AG04449 (cell line): Measurements from ENCODE around the gene CDH12.
"Not testable (repeated sequence)": the region's sequence is repeated elsewhere in the genome, so short reads cannot be mapped to it uniquely, and the experiment has no call there.

Source experiments
- CTCF ChIA-PET: fragments of 350-600 bp; formaldehyde crosslinking; extraction: SDS; loops from one replicate; lab custom pipeline; 2021; ENCODE audit warnings: antibody characterized with exemption; lab: Yijun Ruan, JAX
- POLR2A ChIA-PET: fragments of 400-600, 350-600 bp; formaldehyde crosslinking; extraction: SDS; loops from one replicate; lab custom pipeline; 2020; ENCODE audit warnings: antibody characterized with exemption, inconsistent platforms; lab: Yijun Ruan, JAX
- DNase-seq: peaks from one replicate; pipeline ENCODE4 v3.0.0-alpha.2; 2010; ENCODE audit warnings: low read depth, low spot score
- H3K4me3 ChIP-seq: 2 replicates; pipeline ENCODE4 v1.5.1; 2011; ENCODE audit warnings: low read depth, mild to moderate bottlenecking, control low read depth, low read length
- TF ChIP-seq, protein P1 (sequence below): IDR thresholded peaks from one replicate; pipeline ENCODE4 v1.5.1; 2011; ENCODE audit warnings: mild to moderate bottlenecking, moderate library complexity, low read length, control low read depth, inconsistent platforms; ENCODE audit not compliant: insufficient read depth; ENCODE audit errors: missing control alignments

CDH12 gene

DNA sequence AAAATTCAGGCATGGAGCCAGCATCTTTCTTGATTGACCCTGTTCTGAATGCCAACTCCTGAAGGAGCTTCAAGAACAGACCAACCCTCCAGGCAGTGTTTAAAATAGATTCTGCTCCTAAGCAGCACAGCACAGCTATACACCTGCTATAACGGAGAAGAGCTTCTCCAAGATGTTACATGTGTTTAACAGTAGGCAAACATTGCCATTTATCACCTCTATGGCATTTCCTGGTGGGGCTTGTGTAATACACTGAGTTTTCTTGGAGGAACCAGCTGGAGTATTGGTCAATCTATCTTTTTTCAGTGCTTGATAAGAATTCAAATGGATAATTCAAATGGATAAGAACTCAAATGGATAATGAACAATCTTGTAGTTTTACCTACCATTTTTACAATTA, 615.1 kb downstream of the CDH12 start:
- POLR2A ChIA-PET = no interaction called here
- CTCF ChIA-PET = no interaction called here
- no peak for DNase-seq

DNA sequence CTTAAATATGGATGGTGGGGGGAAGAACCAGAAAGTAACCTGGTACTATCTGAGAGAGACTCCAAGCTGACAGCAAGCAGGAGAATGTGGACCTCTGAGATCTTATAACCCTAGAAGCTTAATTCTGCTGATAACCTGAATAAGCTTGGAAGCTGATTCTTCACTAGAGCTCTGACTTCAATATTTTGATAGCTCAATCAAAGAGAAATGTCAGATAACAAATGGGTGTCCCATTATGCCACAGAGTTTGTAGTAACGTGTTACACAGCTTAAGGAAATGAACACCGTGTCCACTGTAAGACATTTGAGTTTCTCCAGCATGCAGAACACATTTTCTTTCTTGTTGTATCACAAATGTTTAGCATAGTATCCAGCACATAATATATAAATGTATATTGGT, 626.7 kb downstream of the CDH12 start:
- no peak overlapping the region for H3K4me3 ChIP-seq
- DNase-seq = no peak
- ChIA-PET CTCF (no interaction called here), POLR2A (no interaction called here)
- TF ChIP-seq, protein P1, sequence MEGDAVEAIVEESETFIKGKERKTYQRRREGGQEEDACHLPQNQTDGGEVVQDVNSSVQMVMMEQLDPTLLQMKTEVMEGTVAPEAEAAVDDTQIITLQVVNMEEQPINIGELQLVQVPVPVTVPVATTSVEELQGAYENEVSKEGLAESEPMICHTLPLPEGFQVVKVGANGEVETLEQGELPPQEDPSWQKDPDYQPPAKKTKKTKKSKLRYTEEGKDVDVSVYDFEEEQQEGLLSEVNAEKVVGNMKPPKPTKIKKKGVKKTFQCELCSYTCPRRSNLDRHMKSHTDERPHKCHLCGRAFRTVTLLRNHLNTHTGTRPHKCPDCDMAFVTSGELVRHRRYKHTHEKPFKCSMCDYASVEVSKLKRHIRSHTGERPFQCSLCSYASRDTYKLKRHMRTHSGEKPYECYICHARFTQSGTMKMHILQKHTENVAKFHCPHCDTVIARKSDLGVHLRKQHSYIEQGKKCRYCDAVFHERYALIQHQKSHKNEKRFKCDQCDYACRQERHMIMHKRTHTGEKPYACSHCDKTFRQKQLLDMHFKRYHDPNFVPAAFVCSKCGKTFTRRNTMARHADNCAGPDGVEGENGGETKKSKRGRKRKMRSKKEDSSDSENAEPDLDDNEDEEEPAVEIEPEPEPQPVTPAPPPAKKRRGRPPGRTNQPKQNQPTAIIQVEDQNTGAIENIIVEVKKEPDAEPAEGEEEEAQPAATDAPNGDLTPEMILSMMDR = no peak

More for the DNA sequence above, 615.1 kb downstream of the CDH12 start:
- H3K4me3 ChIP-seq = no peak overlapping the region
- TF ChIP-seq, protein P1 = no peak

DNA sequence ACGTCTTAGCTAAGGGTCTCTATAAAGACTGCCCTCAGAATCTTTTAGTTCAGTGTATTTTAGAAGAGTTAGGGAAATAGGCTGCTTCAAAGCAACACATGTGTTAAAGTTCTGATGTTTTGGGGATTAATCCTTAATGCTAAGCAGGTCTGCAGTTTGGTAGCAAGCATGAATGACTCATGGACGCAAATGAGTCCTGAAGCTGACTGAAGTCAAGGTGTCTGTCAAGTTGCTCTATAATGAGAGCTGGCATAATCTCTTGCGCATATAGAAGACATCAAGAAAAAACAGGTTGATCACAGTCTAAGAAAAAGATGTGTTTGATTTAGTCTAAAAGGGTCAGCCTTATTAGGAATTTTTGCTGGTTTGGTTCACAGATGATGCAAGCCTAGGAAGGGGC, 630.1 kb downstream of the CDH12 start:
- POLR2A ChIA-PET = no interaction called here
- CTCF ChIA-PET = no interaction called here
- TF ChIP-seq, protein P1 = no peak
- H3K4me3 ChIP-seq = no peak overlapping the region
- DNase-seq = no peak

DNA sequence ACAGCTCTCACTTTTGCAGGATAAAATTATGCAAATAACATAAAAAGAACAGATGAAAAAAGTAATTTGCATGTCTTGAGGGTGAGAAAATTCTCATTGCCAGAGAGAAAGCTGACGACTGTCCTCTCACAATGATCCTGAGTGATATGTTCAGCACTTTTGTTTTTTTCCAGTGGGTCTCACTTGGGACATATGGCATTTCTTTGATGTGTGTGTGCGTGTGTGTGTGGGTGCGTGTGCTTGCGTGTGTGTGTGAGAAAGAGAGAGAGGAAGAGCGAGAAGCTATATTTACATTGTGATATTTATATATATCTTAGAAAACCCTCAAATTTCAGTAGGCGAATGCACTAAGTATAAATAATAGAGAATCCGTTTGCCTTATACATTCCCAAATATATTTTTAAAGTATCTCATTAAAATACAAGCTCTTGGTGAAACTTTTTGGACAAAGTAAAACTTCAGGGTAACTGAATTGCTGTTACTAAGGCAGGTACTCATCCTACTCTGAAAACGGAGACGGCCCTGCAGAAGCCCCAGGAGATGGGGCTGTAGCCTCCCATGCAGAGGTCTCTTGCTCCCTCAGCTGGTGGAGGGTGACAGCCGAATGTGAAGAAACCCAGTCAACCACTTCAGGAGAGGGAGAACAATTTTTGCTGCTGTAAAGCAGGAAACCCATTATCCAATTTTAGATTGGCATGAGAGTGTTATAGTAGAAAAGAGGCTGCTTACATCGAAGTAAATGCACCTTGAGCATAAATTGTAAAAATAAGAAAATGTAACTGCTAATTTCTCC, 639.2 kb downstream of the CDH12 start:
- H3K4me3 ChIP-seq, CTCF ChIA-PET, POLR2A ChIA-PET, DNase-seq: not testable (repeated sequence)

DNA sequence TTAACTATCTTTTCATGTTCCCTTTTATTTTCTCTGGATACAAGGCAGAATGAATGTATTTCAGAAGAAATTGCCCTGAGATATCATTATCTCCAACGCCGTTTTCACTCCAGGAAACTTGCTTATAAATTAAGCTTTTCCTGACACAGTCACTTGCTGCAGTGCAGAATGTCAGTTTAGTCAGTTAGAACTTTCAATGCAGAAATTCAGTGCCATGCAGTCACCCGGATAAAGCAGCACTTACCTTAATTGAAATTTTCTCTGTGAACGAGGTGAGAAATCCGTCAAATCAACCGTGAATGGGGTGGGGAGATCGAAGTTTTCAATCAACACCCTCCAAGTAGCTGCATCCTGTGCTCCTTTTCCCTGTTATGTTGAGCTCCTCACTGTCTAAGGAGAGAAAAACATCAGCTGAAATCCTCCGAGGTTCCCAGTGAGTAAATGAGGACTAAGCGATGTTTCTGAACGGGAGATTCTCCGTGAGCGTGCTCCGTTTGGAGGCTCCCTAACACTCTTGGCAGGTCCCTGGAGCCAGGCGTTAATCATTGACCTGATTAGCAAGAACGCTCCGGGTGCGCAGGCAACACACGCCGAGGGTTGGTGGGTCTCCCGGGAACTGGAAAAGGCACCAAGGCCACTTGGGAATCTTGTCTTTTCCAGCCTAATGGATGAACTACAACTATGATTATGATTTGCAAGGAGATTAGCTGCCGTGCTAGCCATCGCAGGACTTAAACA, 640.7 kb downstream of the CDH12 start:
- POLR2A ChIA-PET, H3K4me3 ChIP-seq, DNase-seq, CTCF ChIA-PET: not testable (repeated sequence)

DNA sequence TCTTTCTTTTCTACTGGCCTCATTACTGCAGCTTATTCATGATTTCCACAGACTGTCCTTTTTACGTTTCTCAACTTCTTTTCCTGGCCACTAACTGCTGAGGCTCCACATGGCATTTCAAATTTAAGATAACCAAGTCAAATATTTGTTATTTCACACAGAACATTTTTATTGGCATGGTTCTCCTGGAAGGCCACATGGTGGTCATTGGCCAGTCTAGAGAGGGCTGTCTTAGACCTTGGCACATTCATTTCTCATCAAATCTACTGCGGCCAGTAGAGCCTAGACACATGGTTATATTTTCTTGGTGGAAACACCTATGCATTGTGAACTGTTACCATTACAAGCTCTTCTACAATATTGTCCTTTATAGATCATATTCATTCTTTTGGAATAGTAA, 644.7 kb downstream of the CDH12 start:
- POLR2A ChIA-PET, CTCF ChIA-PET, H3K4me3 ChIP-seq, DNase-seq: not testable (repeated sequence)

DNA sequence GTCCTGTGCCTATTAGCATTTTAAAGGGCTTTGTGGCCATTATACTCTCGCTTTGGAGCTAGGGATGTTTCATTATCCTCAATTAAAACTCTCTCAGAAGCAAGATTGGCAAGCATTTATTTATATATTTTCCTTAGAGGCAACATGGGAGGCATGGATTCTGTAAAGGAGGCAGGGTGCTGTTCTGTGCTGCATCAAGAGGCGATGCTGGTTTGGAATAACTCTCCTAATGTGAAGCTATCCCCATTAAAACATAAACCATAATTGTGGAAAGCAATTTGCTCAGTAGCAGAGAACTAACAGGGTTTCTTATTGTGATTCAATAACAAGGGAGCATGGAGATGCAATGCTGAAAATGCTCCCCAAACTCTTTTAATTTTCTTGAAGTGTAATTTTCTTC, 664.5 kb downstream of the CDH12 start:
- POLR2A ChIA-PET, CTCF ChIA-PET, H3K4me3 ChIP-seq, DNase-seq: not testable (repeated sequence)

DNA sequence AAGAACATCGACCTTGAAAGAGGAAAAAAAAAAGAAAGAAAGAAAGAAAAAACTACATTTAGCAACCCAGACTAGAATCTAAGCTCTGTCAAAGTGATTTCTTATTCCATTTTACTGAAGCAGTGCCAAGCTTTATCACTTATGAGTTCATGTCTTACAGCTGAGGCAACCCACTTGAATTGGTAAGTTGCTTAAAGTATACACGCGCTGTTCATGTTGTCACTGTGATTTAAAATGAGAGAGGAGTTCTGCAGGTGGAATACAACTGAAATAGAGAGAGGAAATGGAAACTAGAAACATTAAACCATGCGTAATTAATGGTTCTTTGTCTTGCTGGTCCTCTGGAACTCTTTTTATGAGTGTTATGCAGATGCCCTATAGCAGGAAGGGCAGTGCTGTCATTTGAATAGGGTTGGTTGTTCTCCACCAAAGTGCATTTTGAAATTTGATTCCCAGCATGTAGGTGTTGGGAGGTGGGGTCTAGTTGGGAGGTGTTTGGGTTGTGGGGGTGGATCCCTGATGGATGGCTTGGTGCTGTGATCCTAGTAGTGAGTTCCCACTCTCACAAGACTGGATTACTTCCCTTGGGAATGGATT, 665.4 kb downstream of the CDH12 start:
- CTCF ChIA-PET, POLR2A ChIA-PET, H3K4me3 ChIP-seq, DNase-seq: not testable (repeated sequence)

DNA sequence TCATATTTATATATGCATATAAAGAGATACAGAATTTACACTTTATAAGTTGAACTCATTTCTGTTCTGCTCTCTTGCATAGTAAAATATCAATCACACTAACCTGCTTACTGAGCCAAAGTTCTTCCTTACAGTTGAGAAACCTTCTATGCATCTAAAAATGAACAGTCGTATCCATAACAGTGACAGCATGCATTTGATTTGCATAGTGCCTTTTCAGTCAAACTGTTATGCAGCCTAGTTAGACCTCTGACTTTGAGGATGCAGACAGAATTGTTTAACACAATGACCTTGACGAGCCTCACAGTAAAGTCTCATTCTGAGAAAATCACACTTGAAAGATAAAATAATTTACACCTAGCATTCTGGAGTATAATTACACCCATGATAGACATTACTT, 683.9 kb downstream of the CDH12 start:
- CTCF ChIA-PET, DNase-seq, H3K4me3 ChIP-seq, POLR2A ChIA-PET: not testable (repeated sequence)

DNA sequence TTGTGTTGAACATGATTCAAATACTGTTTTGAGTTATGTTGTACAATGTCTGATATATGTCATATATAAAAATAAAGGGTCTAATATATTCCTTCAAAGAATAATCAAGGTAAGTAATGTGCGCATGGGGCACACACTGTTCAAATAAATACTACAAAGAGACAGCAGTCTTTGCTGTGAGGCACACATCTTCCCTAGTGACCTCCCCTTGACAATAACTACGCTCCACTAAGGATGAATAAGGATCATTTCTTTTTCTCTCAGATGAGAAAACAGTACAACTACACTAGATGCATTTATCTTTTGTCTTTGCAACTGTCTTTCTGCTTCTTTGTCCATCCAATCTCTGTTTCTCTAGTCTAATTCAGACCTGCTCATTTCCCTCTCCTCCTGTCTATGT, 684.4 kb downstream of the CDH12 start:
- CTCF ChIA-PET, POLR2A ChIA-PET, H3K4me3 ChIP-seq, DNase-seq: not testable (repeated sequence)

DNA sequence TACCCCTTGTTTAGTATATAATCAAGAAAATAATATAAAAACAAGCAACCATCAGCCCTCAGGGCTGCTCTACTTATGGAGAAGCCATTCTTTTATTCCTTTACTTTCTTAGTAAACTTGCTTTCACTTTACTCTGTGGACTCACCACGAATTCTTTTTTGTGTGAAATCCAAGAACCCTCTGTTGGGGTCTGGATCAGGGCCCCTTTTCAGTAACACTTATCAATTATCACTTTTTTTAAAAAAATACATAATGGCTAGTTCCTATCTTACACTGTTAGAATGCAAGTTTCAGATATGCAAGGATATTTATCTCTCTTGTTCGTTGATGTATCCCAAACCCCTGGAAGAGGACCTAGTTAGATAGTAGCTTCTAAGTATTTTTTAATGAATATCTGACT, 687.2 kb downstream of the CDH12 start:
- POLR2A ChIA-PET, H3K4me3 ChIP-seq, CTCF ChIA-PET, DNase-seq: not testable (repeated sequence)

DNA sequence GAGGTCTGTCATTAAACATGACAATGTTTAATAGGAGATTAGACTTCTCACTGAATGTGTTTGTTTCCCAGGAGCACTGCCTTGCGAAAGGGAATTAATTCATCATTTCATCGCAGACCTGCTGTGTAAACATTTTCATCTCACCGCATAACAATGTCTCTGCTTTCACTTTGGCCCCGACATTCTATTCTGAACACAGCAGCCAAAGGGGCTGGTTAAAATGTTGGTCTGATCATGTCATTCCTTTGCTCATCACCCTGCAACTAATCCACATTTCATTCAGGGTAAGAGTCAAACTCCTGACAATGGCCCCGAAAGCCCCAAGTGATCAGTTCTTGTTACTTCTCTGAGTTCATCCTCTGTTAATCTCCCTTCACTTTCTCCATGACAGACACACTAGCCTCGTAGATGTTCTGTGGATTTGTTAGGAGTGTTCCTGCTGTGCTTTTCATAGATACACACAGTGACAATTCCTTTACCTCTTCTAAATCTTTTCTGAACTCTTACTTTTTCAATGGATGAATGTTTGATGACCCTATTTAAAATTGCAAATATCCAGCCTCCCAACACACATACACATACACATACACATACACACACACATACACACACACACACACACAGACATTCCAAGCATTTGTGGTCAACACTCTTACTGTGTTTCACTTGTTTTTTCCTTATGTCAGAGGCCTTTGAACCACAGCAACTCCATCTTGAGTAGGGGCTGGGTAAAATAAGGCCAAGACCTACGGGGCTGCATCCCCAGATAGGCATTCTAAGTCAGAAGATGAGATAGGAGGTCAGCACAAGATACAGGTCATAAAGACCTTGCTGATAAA, 688.0 kb downstream of the CDH12 start:
- POLR2A ChIA-PET, H3K4me3 ChIP-seq, DNase-seq, CTCF ChIA-PET: not testable (repeated sequence)
